HEK293 (cell line): Measurements from ENCODE around the gene BCAR1.
A peak's percentile ranks its signal among the peaks of the same experiment; 100 is the strongest.
"Not testable (repeated sequence)": the region's sequence is repeated elsewhere in the genome, so short reads cannot be mapped to it uniquely, and the experiment has no call there.

ENCODE experiments used
- CTCF ChIA-PET: fragments of 350-600 bp; formaldehyde crosslinking; extraction: SDS; loops from one replicate; lab custom pipeline; 2021; ENCODE audit warnings: antibody characterized with exemption; lab: Yijun Ruan, JAX
- POLR2A ChIA-PET: fragments of 300-600 bp; formaldehyde crosslinking; extraction: SDS; loops from one replicate; lab custom pipeline; 2020; ENCODE audit warnings: antibody characterized with exemption, inconsistent platforms; lab: Yijun Ruan, JAX
- H3K27ac ChIP-seq: fragments of 200-500 bp; sonication (Bioruptor generic); 2 replicates; pipeline ENCODE4 v1.5.1; 2014; ENCODE audit warnings: low read depth, low read length, control low read depth, inconsistent platforms; ENCODE audit errors: extremely low read depth
- H3K36me3 ChIP-seq, 2 experiments: fragments of 200-500 bp in 1 of 2; sonication (Bioruptor generic) in 1 of 2; 1 replicate in 1 of 2; 2 replicates in 1 of 2; pipeline ENCODE4 v1.5.1; 2014 to 2017; ENCODE audit warnings: inconsistent platforms in 2 of 2, low read length in 2 of 2; ENCODE audit not compliant: control insufficient read depth in 2 of 2, insufficient read depth in 1 of 2
- H3K4me1 ChIP-seq: fragments of 200-500 bp; sonication (Bioruptor generic); 2 replicates; pipeline ENCODE4 v1.5.1; 2014; ENCODE audit warnings: mild to moderate bottlenecking, low read length, inconsistent platforms; ENCODE audit not compliant: control insufficient read depth, insufficient read depth
- H3K4me3 ChIP-seq: 2 replicates; pipeline ENCODE4 v1.5.1; 2011; ENCODE audit warnings: low read depth, mild to moderate bottlenecking, control low read depth, low read length, moderate library complexity
- H3K9me3 ChIP-seq: fragments of 200-500 bp; sonication (Bioruptor generic); 2 replicates; pipeline ENCODE4 v1.5.1; 2014; ENCODE audit warnings: low read depth, low read length, inconsistent platforms; ENCODE audit not compliant: control insufficient read depth, insufficient read depth
- GLI2 ChIP-seq: fragments of 450-650 bp; formaldehyde crosslinking; IDR thresholded peaks from 2 replicates; pipeline ENCODE4; 2017; ENCODE audit warnings: missing biosample characterization, missing genetic modification characterization, low read depth, borderline replicate concordance
- PRDM4 ChIP-seq: fragments of 450-650 bp; formaldehyde crosslinking; IDR thresholded peaks from 2 replicates; pipeline ENCODE4 v1.5.1; 2017; ENCODE audit warnings: missing biosample characterization, missing genetic modification characterization
- RBAK ChIP-seq: fragments of 450-650 bp; formaldehyde crosslinking; IDR thresholded peaks from 2 replicates; pipeline ENCODE4 v1.5.1; 2016; ENCODE audit warnings: missing biosample characterization, missing genetic modification characterization
- SP3 ChIP-seq: fragments of 450-650 bp; formaldehyde crosslinking; IDR thresholded peaks from 2 replicates; pipeline ENCODE4 v1.5.1; 2016; ENCODE audit warnings: missing biosample characterization, missing genetic modification characterization
- ZNF169 ChIP-seq: fragments of 450-650 bp; formaldehyde crosslinking; IDR thresholded peaks from 2 replicates; pipeline ENCODE4 v1.5.1; 2016; ENCODE audit warnings: missing biosample characterization, missing genetic modification characterization
- ZNF366 ChIP-seq: fragments of 450-650 bp; formaldehyde crosslinking; conservative IDR thresholded peaks from 2 replicates; pipeline ENCODE4 v1.5.1; 2016; ENCODE audit warnings: missing biosample characterization, missing genetic modification characterization
- ZXDB ChIP-seq: fragments of 450-650 bp; formaldehyde crosslinking; IDR thresholded peaks from 2 replicates; pipeline ENCODE4 v1.5.1; 2016; ENCODE audit warnings: missing biosample characterization, missing genetic modification characterization
- TF ChIP-seq, protein P1 (sequence below): fragments of 450-650 bp; formaldehyde crosslinking; IDR thresholded peaks from 2 replicates; pipeline ENCODE4 v1.5.1; 2016; ENCODE audit warnings: missing biosample characterization, missing genetic modification characterization
- TF ChIP-seq, protein P2 (sequence below): fragments of 450-650 bp; formaldehyde crosslinking; conservative IDR thresholded peaks from 2 replicates; pipeline ENCODE4 v1.5.1; 2016; ENCODE audit warnings: low read depth, missing biosample characterization, missing genetic modification characterization

Gene BCAR1

DNA sequence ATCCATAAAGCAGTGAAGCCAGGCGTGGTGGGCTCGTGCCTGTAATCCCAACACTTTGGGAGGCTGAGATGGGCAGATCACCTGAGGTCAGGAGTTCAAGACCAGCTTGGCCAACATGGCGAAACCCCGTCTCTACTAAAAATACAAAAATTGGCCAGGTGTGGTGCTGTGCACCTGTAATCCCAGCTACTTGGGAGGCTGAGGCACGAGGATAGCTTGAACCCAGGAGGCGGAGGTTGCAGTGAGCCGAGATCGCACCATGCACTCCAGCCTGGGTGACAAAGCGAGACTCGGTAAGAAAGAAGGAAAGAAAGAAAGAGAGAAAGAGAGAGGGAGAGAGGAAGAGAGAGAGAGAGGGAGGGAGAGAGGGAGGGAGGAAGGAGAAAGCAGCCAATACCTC is 21.2 kb upstream of the BCAR1 start:
- CTCF ChIA-PET, H3K9me3 ChIP-seq, H3K4me3 ChIP-seq: not testable (repeated sequence)
- peak; percentile 73 for TF ChIP-seq ZNF366 (tag by site-specific recombination)
- TF ChIP-seq, all 188 proteins: peak for 1; not testable (repeated sequence) for 187
- POLR2A ChIA-PET, result interaction anchor here (0.5 kb wide), 1 partner anchor 74 kb away, joined by 4 read pairs; no protein-coding TSS in a partner anchor
- H3K4me1 ChIP-seq, H3K27ac ChIP-seq, H3K36me3 ChIP-seq: not testable (repeated sequence)

DNA sequence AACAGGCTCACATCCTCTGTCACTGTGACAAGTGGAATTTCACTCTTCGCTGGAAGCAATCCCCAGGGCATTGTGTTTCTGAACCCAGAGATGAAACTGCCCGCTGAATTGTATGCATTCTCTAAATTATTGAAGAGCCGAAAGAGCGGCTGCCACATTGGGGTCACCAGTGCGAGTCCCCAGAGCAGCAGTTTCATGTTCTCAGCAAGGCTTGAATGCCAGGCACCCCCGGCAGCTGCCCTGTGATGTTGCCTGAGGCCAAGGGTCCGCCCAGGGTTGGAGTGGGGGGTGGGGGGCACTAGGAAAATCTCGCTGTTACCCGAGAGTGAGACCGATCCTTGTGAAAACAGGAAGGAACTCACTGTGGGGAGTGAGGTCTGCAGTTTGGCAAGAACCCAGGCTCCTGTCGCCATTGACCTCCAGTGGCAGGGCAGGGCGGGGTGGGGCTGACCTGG is 20.7 kb upstream of the BCAR1 start:
- Histone ChIP-seq H3K4me3 (no peak overlapping the region), H3K4me1 (no peaks in the 10 kb centered on the region), H3K36me3 (no peaks in the 10 kb centered on the region), H3K9me3 (no peaks in the 10 kb centered on the region), H3K27ac (no peak overlapping the region)
- TF ChIP-seq, protein P1, sequence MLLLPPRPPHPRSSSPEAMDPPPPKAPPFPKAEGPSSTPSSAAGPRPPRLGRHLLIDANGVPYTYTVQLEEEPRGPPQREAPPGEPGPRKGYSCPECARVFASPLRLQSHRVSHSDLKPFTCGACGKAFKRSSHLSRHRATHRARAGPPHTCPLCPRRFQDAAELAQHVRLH (tag by site-specific recombination), result no peak
- TF ChIP-seq ZNF169 (tag by site-specific recombination) (no peak), GLI2 (tag by site-specific recombination) (no peak)
- TF ChIP-seq, protein P2, sequence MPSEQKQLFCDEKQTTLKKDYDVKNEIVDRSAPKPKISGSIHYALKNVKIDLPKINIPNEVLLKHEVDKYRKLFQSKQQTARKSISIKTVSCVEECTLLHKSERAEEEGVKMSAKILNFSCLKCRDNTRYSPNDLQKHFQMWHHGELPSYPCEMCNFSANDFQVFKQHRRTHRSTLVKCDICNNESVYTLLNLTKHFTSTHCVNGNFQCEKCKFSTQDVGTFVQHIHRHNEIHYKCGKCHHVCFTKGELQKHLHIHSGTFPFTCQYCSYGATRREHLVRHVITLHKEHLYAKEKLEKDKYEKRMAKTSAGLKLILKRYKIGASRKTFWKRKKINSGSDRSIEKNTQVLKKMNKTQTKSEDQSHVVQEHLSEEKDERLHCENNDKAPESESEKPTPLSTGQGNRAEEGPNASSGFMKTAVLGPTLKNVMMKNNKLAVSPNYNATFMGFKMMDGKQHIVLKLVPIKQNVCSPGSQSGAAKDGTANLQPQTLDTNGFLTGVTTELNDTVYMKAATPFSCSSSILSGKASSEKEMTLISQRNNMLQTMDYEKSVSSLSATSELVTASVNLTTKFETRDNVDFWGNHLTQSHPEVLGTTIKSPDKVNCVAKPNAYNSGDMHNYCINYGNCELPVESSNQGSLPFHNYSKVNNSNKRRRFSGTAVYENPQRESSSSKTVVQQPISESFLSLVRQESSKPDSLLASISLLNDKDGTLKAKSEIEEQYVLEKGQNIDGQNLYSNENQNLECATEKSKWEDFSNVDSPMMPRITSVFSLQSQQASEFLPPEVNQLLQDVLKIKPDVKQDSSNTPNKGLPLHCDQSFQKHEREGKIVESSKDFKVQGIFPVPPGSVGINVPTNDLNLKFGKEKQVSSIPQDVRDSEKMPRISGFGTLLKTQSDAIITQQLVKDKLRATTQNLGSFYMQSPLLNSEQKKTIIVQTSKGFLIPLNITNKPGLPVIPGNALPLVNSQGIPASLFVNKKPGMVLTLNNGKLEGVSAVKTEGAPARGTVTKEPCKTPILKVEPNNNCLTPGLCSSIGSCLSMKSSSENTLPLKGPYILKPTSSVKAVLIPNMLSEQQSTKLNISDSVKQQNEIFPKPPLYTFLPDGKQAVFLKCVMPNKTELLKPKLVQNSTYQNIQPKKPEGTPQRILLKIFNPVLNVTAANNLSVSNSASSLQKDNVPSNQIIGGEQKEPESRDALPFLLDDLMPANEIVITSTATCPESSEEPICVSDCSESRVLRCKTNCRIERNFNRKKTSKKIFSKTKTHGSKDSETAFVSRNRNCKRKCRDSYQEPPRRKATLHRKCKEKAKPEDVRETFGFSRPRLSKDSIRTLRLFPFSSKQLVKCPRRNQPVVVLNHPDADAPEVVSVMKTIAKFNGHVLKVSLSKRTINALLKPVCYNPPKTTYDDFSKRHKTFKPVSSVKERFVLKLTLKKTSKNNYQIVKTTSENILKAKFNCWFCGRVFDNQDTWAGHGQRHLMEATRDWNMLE (tag by site-specific recombination), result no peak
- ChIA-PET POLR2A (interaction anchor here (0.5 kb wide), 1 partner anchor 75 kb away, joined by 4 read pairs; no protein-coding TSS in a partner anchor), CTCF (no interaction called here)

- TF ChIP-seq RBAK (tag by site-specific recombination) (no peak), SP3 (no peak), ZXDB (tag by site-specific recombination) (no peak)
- ChIA-PET CTCF (no interaction called here), POLR2A (no interaction called here)
- Histone ChIP-seq H3K36me3 (no peaks in the 10 kb centered on the region), H3K27ac (no peak overlapping the region), H3K4me1 (no peaks in the 10 kb centered on the region), H3K4me3 (no peak overlapping the region), H3K9me3 (no peaks in the 10 kb centered on the region)
Observed at GRCh38 chr16:75271441-75272096, 20.1 kb upstream of the BCAR1 start.

- CTCF ChIA-PET, result interaction anchor here (0.6 kb wide), 1 partner anchor 61 kb away, joined by 4 read pairs; no protein-coding TSS in a partner anchor
- H3K36me3 ChIP-seq, H3K4me1 ChIP-seq, POLR2A ChIA-PET, H3K4me3 ChIP-seq, H3K27ac ChIP-seq, H3K9me3 ChIP-seq: not testable (repeated sequence)
- TF ChIP-seq PRDM4 (tag by site-specific recombination), result 0 out of 2 replicates have a peak, but pooled peaks have one; percentile 34
Observed at GRCh38 chr16:75269358-75269757, 17.9 kb upstream of the BCAR1 start.
